Keratinocyte (primary cell): ENCODE measurements around the gene GALNT9. TPM values are rescaled to one million over a fixed set of nuclear protein-coding genes. Genes with fewer than 3 reads are reported as not detected.

Source experiments
- DNase-seq: peaks from one replicate; pipeline ENCODE4 v3.0.0-alpha.2; 2011; ENCODE audit warnings: low read depth, missing footprints, low spot score
- FAIRE-seq: peaks from 2 replicates; lab custom pipeline; 2011; peaks lifted over from hg19 to GRCh38; lab: Jason Lieb, UNC
- H2AFZ ChIP-seq: 2 replicates; pipeline ENCODE4 v1.6.0; 2012; ENCODE audit warnings: low read length, control low read depth, inconsistent platforms; ENCODE audit not compliant: control insufficient read depth
- H3K27ac ChIP-seq: 2 replicates; pipeline ENCODE4 v1.5.1; 2011; ENCODE audit warnings: low read length; ENCODE audit not compliant: control insufficient read depth, insufficient read depth
- H3K27me3 ChIP-seq: 3 replicates; pipeline ENCODE4 v1.6.0; 2011; ENCODE audit warnings: low read length; ENCODE audit not compliant: control insufficient read depth, insufficient read depth; ENCODE audit errors: extremely low read depth
- H3K36me3 ChIP-seq, 2 experiments: 2 replicates in 1 of 2; 3 replicates in 1 of 2; pipeline ENCODE4 v1.5.1; 2011; ENCODE audit warnings: low read length in 2 of 2, mild to moderate bottlenecking in 1 of 2; ENCODE audit not compliant: control insufficient read depth in 2 of 2, insufficient read depth in 2 of 2; ENCODE audit errors: extremely low read depth in 1 of 2
- H3K4me1 ChIP-seq: 3 replicates; pipeline ENCODE4 v1.5.1; 2011; ENCODE audit warnings: low read length; ENCODE audit not compliant: control insufficient read depth, insufficient read depth; ENCODE audit errors: extremely low read depth
- H3K4me2 ChIP-seq: 3 replicates; pipeline ENCODE4 v1.6.0; 2011; ENCODE audit warnings: low read depth, low read length; ENCODE audit not compliant: control insufficient read depth, insufficient read depth; ENCODE audit errors: extremely low read depth
- H3K4me3 ChIP-seq, 3 experiments: fragments of 200-600 bp in 1 of 3; sonication (generic) in 1 of 3; 2 replicates in 2 of 3; 3 replicates in 1 of 3; pipeline ENCODE4 v1.5.1; 2011 to 2016; ENCODE audit warnings: low read length in 3 of 3, mild to moderate bottlenecking in 3 of 3, control low read depth in 2 of 3, inconsistent platforms in 1 of 3, low read depth in 1 of 3, mixed read lengths in 1 of 3, mixed run types in 1 of 3, moderate library complexity in 1 of 3; ENCODE audit not compliant: control insufficient read depth in 2 of 3, insufficient read depth in 2 of 3; ENCODE audit errors: extremely low read depth in 1 of 3
- H3K79me2 ChIP-seq: 2 replicates; pipeline ENCODE4 v1.6.0; 2012; ENCODE audit warnings: low read length; ENCODE audit not compliant: control insufficient read depth, insufficient read depth
- H3K9ac ChIP-seq: 3 replicates; pipeline ENCODE4 v1.6.0; 2011; ENCODE audit warnings: low read length; ENCODE audit not compliant: control insufficient read depth, insufficient read depth; ENCODE audit errors: extremely low read depth
- H3K9me1 ChIP-seq: 3 replicates; pipeline ENCODE4 v1.6.0; 2011; ENCODE audit warnings: low read length; ENCODE audit not compliant: control insufficient read depth, insufficient read depth; ENCODE audit errors: extremely low read depth
- H3K9me3 ChIP-seq: 2 replicates; pipeline ENCODE4 v1.5.1; 2012; ENCODE audit warnings: low read depth, low read length; ENCODE audit not compliant: control insufficient read depth
- H4K20me1 ChIP-seq: 3 replicates; pipeline ENCODE4 v1.6.0; 2011; ENCODE audit warnings: low read length; ENCODE audit not compliant: control insufficient read depth, insufficient read depth; ENCODE audit errors: extremely low read depth
- CTCF ChIP-seq, 3 experiments: IDR thresholded peaks in 1 of 3; conservative IDR thresholded peaks in 1 of 3; optimal IDR thresholded peaks in 1 of 3; 2 replicates in 2 of 3; 3 replicates in 1 of 3; pipeline versions ENCODE3 to v1.5.1; 2011; ENCODE audit warnings: low read length in 3 of 3, mild to moderate bottlenecking in 3 of 3, moderate library complexity in 2 of 3, control low read depth in 1 of 3, inconsistent platforms in 1 of 3; ENCODE audit not compliant: insufficient read depth in 2 of 3; ENCODE audit errors: extremely low read depth in 1 of 3
- EZH2 ChIP-seq: IDR thresholded peaks from one replicate; pipeline ENCODE4 v1.6.1; 2012; ENCODE audit warnings: inconsistent platforms, mild to moderate bottlenecking, low read length, moderate library complexity
- dilution Hi-C: fragments of 300-500 bp; cut with MboI; formaldehyde crosslinking; loops from one replicate; pipeline ENCODE4 v1.7.0; 2020; ENCODE audit warnings: low sequenced_read_pairs; ENCODE audit not compliant: extremely low pct_ligation_motif_present
- polyA plus RNA-seq, 5 experiments: library from polyadenylated mRNA; depleted of rRNA in 3 of 5; stranded (reverse) in 3 of 5; stranded (forward) in 1 of 5; unstranded in 1 of 5; fragments of >200 nt; gene quantifications; 1 replicate in 1 of 5; 2 replicates in 3 of 5; 3 replicates in 1 of 5; pipeline versions ENCODE4 v1.2.1 to v1.2.3, GENCODE V29; 2011 to 2012; ENCODE audit warnings: missing spikeins in 2 of 5, low read depth in 1 of 5, low replicate concordance in 1 of 5

Gene GALNT9
- polyA plus RNA-seq, 1 donor (not counting 4 experiments of a cell fraction or from before 2014, with no cell fraction given) = not detected

GRCh38 chr12:132287391-132288238 is 41.8 kb downstream of the GALNT9 start:
- DNase-seq (no peak), FAIRE-seq (no peak)
- Histone ChIP-seq H3K4me2 (no peak overlapping the region), H3K27me3 (peaks cover 13% of the 10 kb centered on the region), H3K79me2 (no peaks in the 10 kb centered on the region), H3K4me1 (peaks cover 17% of the 10 kb centered on the region), H3K9me3 (peaks cover 17% of the 10 kb centered on the region), H2AFZ (no peak overlapping the region), H3K9ac (no peak overlapping the region), H4K20me1 (no peaks in the 10 kb centered on the region), H3K27ac (no peak overlapping the region), H3K4me3 (no peak overlapping the region), H3K9me1 (no peaks in the 10 kb centered on the region), H3K36me3 (no peaks in the 10 kb centered on the region)
- dilution Hi-C loops = no loop called here
- TF ChIP-seq CTCF (optimal IDR thresholded peaks at IDR 0.05 in 1 of 3, IDR thresholded peaks at IDR 0.05 in 1 of 3, conservative IDR thresholded peaks at IDR 0.05 in 1 of 3; ENCODE audit: extremely low read depth in 1 of 3, insufficient read depth in 2 of 3, low read length in 3 of 3) = no peak
- TF ChIP-seq EZH2 = no peak

- TF ChIP-seq CTCF (optimal IDR thresholded peaks at IDR 0.05 in 1 of 3, IDR thresholded peaks at IDR 0.05 in 1 of 3, conservative IDR thresholded peaks at IDR 0.05 in 1 of 3; ENCODE audit: extremely low read depth in 1 of 3, insufficient read depth in 2 of 3, low read length in 3 of 3) = no peak
- TF ChIP-seq EZH2 = no peak
- Histone ChIP-seq H4K20me1 (no peaks in the 10 kb centered on the region), H3K79me2 (no peaks in the 10 kb centered on the region), H3K9me3 (peaks cover 12% of the 10 kb centered on the region), H3K4me3 (no peak overlapping the region), H2AFZ (no peak overlapping the region), H3K9ac (no peak overlapping the region), H3K4me1 (peaks cover 17% of the 10 kb centered on the region), H3K9me1 (no peaks in the 10 kb centered on the region), H3K27me3 (peaks cover 13% of the 10 kb centered on the region), H3K36me3 (no peaks in the 10 kb centered on the region), H3K27ac (no peak overlapping the region), H3K4me2 (no peak overlapping the region)
- no peak for DNase-seq
- dilution Hi-C loops = no loop called here
- no peak for FAIRE-seq
These were observed 42.5 kb downstream of the GALNT9 start for GRCh38 chr12:132286912-132287311.
